Activated naive CD8-positive, alpha-beta T cell treated with anti-CD3 and anti-CD28 coated beads, Interleukin-2, amount 50 U/mL, for 24 hours (primary cell): ENCODE measurements around the gene RASGRF2.

Experiments
- ATAC-seq: fragments of 150-1000 bp; cut with Tn5 transposase; one replicate; pipeline ENCODE4 v1.10.0; 2021
- DNase-seq: peaks from one replicate; pipeline ENCODE4 v3.0.0; 2021
- H3K27ac Mint-ChIP-seq: one replicate; pipeline ENCODE4 v1.8.0; 2021; ENCODE audit warnings: mild to moderate bottlenecking, mixed read lengths
- H3K27me3 Mint-ChIP-seq: one replicate; pipeline ENCODE4 v1.8.0; 2021; ENCODE audit warnings: mixed read lengths
- H3K36me3 Mint-ChIP-seq: one replicate; pipeline ENCODE4 v1.8.0; 2021; ENCODE audit warnings: low read depth, mixed read lengths
- H3K4me1 Mint-ChIP-seq: one replicate; pipeline ENCODE4 v1.8.0; 2021; ENCODE audit warnings: mixed read lengths
- H3K4me3 Mint-ChIP-seq: one replicate; pipeline ENCODE4 v1.8.0; 2021; ENCODE audit warnings: mild to moderate bottlenecking, moderate library complexity, mixed read lengths
- H3K9me3 Mint-ChIP-seq: one replicate; pipeline ENCODE4 v1.8.0; 2021; ENCODE audit warnings: mixed read lengths

RASGRF2 gene

DNA sequence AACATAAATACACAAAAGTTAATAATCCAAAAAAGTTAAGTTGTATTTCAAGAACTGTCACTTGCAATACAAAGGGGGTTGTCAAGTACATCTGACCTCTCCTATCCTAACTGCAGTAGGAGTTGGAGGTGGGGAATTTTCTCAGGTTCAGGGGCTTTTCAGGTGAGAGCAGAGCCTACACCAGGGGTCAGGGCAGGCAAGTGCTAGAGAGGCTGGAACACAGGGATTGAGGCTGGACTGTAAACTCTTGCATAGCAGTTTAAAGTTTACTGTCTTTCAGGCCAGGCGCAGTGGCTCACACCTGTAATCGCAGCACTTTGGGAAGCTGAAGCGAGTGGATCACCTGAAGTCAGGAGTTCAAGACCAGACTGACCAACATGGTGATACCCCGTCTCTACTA is 25.4 kb upstream of the RASGRF2 start:
- no peaks in the 10 kb centered on the region for H3K4me1 Mint-ChIP-seq
- H3K9me3 Mint-ChIP-seq: no peaks in the 10 kb centered on the region
- no peak for DNase-seq
- no peaks in the 10 kb centered on the region for H3K36me3 Mint-ChIP-seq
- ATAC-seq: no peak
- no peak overlapping the region for H3K27ac Mint-ChIP-seq
- no peak overlapping the region for H3K4me3 Mint-ChIP-seq
- no peaks in the 10 kb centered on the region for H3K27me3 Mint-ChIP-seq

DNA sequence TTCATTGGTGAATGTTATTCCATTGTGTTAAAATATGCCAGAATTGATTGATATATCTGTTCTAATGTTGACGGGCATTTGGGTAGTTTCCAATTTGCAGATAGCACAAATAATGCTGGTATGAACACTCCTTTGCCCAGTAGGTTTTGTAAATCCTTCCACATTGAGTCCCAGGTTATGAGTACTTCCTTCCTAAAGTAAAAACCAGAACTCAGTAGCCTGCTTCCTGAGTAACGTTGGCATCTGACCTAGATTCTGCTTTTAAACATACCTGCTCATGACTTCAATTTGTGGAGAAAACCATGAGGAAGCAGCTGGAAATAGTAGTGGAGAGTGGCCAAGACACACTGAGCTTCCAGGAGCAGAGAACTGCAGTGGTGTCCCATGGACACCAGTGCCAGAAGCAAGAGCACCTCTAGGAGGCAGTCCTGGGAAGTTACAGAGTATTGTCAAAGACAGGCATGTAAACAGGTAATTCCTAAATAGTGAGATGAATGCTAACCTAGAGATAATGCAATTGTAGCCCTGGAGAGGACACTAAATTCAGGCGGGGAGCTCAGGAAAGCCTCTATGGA is 24.3 kb upstream of the RASGRF2 start:
- no peak overlapping the region for H3K27ac Mint-ChIP-seq

DNA sequence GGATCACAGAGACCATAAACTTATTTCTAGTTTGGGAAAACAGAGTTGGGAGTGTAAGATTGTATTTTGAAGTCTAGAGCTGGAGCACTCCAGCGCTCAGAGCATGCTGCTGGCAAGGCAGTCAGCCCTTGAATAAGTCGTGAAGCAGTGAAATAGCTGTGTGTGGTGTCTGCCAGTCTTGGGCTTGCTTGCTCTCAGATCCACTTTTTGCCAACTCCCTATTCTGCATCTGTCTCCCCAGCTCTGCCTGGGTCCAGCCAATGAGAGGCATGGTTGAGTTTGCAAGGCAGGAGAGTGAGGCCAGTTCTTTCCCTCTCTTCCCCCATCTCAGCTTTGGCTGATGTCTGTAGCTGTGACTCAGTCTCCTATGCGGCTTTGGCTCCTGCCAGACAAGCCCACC is 23.3 kb upstream of the RASGRF2 start:
- no peaks in the 10 kb centered on the region for H3K9me3 Mint-ChIP-seq
- DNase-seq (no peak), ATAC-seq (no peak)
- H3K36me3 Mint-ChIP-seq: no peaks in the 10 kb centered on the region
- H3K27me3 Mint-ChIP-seq: no peaks in the 10 kb centered on the region
- H3K4me3 Mint-ChIP-seq: no peak overlapping the region
- no peaks in the 10 kb centered on the region for H3K4me1 Mint-ChIP-seq
- no peak overlapping the region for H3K27ac Mint-ChIP-seq

More for the DNA sequence above, 24.3 kb upstream of the RASGRF2 start:
- H3K27me3 Mint-ChIP-seq: no peaks in the 10 kb centered on the region
- peak; percentile 24 for ATAC-seq
- H3K4me3 Mint-ChIP-seq: no peak overlapping the region
- no peak for DNase-seq
- no peaks in the 10 kb centered on the region for H3K9me3 Mint-ChIP-seq
- H3K4me1 Mint-ChIP-seq: no peaks in the 10 kb centered on the region
- H3K36me3 Mint-ChIP-seq: no peaks in the 10 kb centered on the region

DNA sequence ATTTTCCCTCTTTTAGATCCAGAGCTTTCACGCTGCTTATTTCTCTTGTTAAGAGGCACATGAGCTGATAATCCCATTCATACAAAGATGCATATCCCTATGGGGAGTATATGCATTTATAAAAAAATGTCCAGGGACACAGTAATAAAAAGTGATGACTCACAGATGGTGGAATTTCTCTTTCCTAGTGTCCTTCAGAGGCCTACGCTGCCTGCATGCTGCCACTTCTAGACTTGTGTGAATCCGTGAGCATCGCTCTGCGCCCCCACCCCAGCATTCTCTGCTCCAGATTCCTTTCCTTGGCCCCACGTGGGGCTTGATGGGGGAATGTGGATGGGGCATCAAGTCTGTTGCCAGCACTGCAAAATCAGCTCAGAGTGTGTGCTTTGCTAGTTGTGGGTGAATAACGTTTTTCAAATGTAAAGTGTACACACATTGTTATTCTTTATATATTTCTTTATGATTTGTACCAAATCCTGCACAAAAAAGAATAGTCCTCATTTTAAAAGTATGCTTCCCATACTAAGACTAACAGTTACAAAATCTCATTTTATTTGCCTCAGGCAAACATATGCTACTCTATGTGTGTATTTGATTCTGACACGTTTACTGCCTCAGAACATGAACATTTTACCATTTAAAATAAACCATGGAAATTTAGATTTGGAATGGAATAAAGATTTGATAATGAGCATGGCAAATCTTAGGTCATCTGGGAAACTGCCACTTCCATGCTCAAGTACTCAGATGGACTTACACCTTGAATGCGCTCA is 22.4 kb upstream of the RASGRF2 start:
- Mint-ChIP-seq H3K36me3 (no peaks in the 10 kb centered on the region), H3K27ac (no peak overlapping the region), H3K27me3 (no peaks in the 10 kb centered on the region), H3K4me1 (no peaks in the 10 kb centered on the region), H3K4me3 (no peak overlapping the region), H3K9me3 (no peaks in the 10 kb centered on the region)
- DNase-seq (no peak), ATAC-seq (no peak)

GRCh38 chr5:80941496-80941895 is 18.7 kb upstream of the RASGRF2 start:
- Mint-ChIP-seq H3K27me3 (no peaks in the 10 kb centered on the region), H3K27ac (no peak overlapping the region), H3K36me3 (no peaks in the 10 kb centered on the region), H3K4me1 (no peaks in the 10 kb centered on the region), H3K4me3 (no peak overlapping the region), H3K9me3 (no peaks in the 10 kb centered on the region)
- DNase-seq (no peak), ATAC-seq (no peak)

DNA sequence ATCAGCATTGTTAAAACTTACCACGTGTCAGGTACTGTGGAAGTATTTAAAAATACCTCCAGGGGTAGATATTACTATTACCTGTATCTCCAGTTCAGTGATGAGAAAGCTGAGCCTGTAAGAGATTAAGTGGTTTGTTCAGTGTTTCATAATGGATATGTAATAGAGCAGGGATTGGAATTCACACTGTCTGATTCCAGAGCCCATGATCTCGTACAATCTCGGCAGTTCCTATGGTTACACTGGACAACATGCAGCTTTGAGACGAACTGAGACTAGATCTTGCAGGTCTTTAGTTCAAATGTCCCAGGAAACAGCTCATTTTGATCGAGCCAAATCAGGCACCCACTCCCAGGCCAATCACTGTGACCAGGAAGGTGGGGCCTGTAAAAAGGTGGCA is 8.8 kb upstream of the RASGRF2 start:
- no peak overlapping the region for H3K27ac Mint-ChIP-seq
- H3K9me3 Mint-ChIP-seq: no peaks in the 10 kb centered on the region
- no peak for ATAC-seq
- no peaks in the 10 kb centered on the region for H3K4me1 Mint-ChIP-seq
- DNase-seq: no peak
- no peaks in the 10 kb centered on the region for H3K36me3 Mint-ChIP-seq
- no peak overlapping the region for H3K4me3 Mint-ChIP-seq
- H3K27me3 Mint-ChIP-seq: no peaks in the 10 kb centered on the region

GRCh38 chr5:80953587-80953986 is 6.6 kb upstream of the RASGRF2 start:
- DNase-seq (no peak), ATAC-seq (no peak)
- Mint-ChIP-seq H3K36me3 (no peaks in the 10 kb centered on the region), H3K4me3 (no peak overlapping the region), H3K27me3 (no peaks in the 10 kb centered on the region), H3K4me1 (peaks cover 12% of the 10 kb centered on the region), H3K27ac (no peak overlapping the region), H3K9me3 (no peaks in the 10 kb centered on the region)

DNA sequence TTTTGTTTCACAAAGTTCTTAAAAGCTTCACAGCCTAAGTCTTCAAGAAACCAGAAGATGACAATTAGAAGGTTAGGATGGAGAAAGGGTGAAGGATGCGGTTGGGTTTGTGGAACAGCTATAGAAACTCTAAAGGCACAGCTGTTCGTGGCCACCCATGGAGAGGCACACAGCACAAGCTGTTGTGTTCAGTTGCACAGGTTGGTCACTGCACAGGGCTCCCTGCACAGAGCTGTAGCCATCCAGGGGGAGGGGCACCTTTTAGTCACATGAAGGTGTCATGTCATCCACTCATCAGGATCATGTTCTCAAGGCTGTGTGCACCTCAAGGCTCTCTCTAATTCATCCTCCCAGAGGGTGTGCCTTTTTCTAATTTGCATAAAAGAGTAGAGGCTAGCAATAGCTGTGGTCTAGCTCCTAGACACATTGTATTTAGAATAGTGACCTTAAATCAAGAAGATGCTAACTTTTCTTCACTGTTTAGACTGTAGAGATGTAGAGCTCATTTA is 5.0 kb upstream of the RASGRF2 start:
- ATAC-seq (no peak), DNase-seq (no peak)
- Mint-ChIP-seq H3K4me3 (no peak overlapping the region), H3K27ac (no peak overlapping the region), H3K4me1 (peaks cover 25% of the 10 kb centered on the region), H3K27me3 (peaks cover 6% of the 10 kb centered on the region), H3K36me3 (no peaks in the 10 kb centered on the region), H3K9me3 (no peaks in the 10 kb centered on the region)

- H3K36me3 Mint-ChIP-seq: no peaks in the 10 kb centered on the region
- peaks cover 6% of the 10 kb centered on the region for H3K27me3 Mint-ChIP-seq
- H3K27ac Mint-ChIP-seq: no peak overlapping the region
- no peak for DNase-seq
- H3K4me3 Mint-ChIP-seq: no peak overlapping the region
- H3K9me3 Mint-ChIP-seq: no peaks in the 10 kb centered on the region
- peaks cover 28% of the 10 kb centered on the region for H3K4me1 Mint-ChIP-seq
- ATAC-seq: no peak
Measured at GRCh38 chr5:80956272-80956671, 3.9 kb upstream of the RASGRF2 start.

DNA sequence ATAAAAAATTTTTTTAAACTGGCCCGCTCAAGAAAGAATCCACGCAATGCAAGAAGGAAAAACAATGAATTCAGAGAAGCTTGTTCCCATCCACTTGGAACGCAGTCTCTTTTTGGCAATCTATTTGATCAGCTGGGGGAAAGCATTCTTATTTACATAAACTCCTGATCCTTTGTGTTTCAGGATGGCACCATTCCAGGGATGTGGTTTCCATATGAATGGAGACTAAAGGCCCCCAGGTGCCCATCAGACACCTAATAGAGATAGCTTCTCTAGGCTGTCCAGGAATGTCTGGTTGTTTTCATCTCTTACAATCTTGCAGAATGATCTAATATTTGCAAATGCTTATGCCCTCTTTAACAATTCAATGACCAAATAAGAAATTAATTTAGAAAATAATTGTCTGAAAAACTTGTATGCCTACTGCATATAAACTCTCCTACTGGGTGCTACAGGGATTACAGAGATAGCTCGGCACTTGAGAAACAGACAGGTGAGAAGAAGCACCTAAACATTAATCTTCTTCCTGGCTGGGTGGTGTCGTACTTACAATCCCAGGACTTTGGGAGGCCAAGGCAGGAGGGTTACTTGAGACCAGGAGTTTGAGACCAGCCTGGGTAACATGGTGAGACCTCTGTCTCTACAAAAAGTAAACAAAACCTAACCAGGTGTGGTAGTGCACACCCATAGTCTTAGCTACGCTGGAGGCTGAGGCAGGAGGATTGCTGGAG is 3.0 kb upstream of the RASGRF2 start:
- no peak for ATAC-seq
- no peak overlapping the region for H3K27ac Mint-ChIP-seq
- no peaks in the 10 kb centered on the region for H3K9me3 Mint-ChIP-seq
- H3K27me3 Mint-ChIP-seq: peaks cover 6% of the 10 kb centered on the region
- no peaks in the 10 kb centered on the region for H3K36me3 Mint-ChIP-seq
- no peak for DNase-seq
- no peak overlapping the region for H3K4me3 Mint-ChIP-seq
- peaks cover 35% of the 10 kb centered on the region for H3K4me1 Mint-ChIP-seq

GRCh38 chr5:80958616-80959015 is 1.5 kb upstream of the RASGRF2 start:
- ATAC-seq (no peak), DNase-seq (no peak)
- Mint-ChIP-seq H3K27ac (no peak overlapping the region), H3K4me1 (peaks cover 47% of the 10 kb centered on the region), H3K36me3 (no peaks in the 10 kb centered on the region), H3K4me3 (no peak overlapping the region), H3K27me3 (peaks cover 6% of the 10 kb centered on the region), H3K9me3 (no peaks in the 10 kb centered on the region)

GRCh38 chr5:80959138-80959537 is 1.0 kb upstream of the RASGRF2 start:
- Mint-ChIP-seq H3K36me3 (no peaks in the 10 kb centered on the region), H3K27me3 (peaks cover 6% of the 10 kb centered on the region), H3K27ac (peak overlapping the region; percentile 76), H3K9me3 (no peaks in the 10 kb centered on the region), H3K4me3 (peak overlapping the region; percentile 83), H3K4me1 (peaks cover 52% of the 10 kb centered on the region)
- DNase-seq: no peak
- no peak for ATAC-seq

DNA sequence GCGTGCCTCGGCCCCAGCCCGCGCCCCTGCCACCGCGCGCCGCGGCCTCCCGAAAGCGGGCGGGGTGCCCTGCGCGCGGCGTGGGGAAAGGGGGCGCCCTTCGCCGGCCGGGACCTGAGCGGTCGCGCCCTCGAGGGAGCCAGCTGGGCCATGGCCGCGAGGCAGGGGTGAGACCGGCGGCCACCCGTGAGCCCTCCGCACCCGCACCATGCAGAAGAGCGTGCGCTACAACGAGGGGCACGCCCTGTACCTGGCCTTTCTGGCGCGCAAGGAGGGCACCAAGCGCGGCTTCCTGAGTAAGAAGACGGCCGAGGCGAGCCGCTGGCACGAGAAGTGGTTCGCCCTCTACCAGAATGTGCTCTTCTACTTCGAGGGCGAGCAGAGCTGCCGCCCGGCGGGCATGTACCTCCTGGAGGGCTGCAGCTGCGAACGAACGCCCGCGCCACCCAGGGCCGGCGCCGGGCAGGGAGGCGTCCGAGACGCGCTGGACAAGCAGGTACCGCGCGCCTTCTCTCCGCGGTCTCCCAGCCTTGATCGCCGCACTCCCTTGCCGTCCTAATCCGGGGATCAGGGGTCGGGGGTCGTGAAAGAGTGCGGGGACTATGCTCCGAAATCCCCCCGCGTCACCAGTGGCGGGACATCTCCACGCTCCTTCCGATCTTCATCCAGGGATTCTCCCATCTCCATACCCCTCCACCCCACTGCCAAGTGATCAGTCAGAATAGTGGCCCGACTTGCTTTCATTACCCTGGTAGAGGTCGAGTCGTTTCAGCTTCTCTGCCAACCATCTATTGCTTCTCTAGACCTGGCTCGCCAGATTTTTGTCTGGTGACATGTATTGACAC is 590 bp downstream of the RASGRF2 start:
- Mint-ChIP-seq H3K4me3 (peak overlapping the region; percentile 95), H3K36me3 (peaks cover 3% of the 10 kb centered on the region), H3K27ac (peak overlapping the region; percentile 94), H3K9me3 (no peaks in the 10 kb centered on the region), H3K27me3 (peaks cover 6% of the 10 kb centered on the region), H3K4me1 (peaks cover 68% of the 10 kb centered on the region)
- DNase-seq: peak; percentile 52
- ATAC-seq: peak; percentile 38
